Measurements from ENCODE around the gene CPA1.
"Not testable (repeated sequence)": the region's sequence is repeated elsewhere in the genome, so short reads cannot be mapped to it uniquely, and the experiment has no call there.

CPA1 gene

DNA sequence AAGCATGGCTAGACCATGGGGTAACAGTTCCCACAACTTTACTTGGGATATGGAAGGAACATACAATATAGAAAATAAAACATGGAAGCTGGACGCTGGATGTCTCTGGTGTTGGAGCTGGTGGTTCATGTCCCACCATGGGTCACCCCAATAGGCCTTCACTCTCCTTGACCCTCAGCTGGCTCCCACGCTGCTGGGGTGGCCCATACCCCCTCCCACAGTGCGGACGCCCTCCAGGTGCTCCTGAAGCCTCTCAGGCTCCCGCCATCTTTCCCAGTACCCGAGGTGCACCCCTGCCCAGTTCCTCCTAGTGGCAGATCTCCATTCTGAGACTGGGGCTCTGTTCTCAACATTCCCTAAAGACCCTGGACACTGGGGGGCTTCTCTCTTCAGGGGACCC lies 5.8 kb upstream of the CPA1 start:
- no peak for DNase-seq

DNA sequence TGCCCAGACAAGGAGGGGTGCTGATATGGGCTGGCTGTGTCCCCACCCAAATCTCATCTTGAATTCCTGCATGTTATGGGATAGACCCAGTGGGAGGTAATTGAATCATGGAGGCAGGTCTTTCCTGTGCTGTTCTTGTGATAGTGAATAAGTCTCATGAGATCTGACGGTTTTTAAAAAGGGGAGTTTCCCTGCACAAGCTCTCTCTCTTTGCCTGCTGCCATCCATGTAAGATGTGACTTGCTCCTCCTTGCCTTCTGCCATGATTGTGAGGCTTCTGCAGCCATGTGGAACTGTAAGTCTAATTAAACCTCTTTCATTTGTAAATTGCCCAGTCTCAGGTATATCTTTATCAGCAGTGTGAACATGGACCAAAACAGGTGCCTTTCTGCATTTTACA lies 3.8 kb upstream of the CPA1 start:
- DNase-seq = not testable (repeated sequence)

DNA sequence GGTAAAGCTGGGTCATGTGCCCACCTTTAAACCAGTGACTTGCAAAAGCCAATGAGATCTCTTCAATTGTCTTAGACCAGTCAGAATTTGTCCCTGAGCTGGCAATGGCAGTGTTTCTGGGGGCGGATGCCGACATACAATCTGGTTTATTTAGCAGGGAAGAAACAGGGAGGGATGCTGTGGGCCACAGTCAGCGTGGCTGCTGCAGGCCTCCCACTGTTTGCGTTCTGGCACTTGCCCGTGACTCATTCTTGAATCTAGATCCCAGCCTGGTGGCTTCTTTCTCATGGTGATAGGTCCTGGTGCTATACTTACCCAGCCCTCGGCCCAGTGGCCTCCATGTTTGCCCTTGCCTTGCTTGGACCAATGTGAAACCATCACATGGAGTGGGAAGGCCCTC lies 3.1 kb upstream of the CPA1 start:
- DNase-seq = no peak

GRCh38 chr7:130379019-130379418 lies 1.3 kb upstream of the CPA1 start:
- no peak for DNase-seq

GRCh38 chr7:130379532-130379920 lies 768 bp upstream of the CPA1 start:
- DNase-seq = no peak

- no peak for DNase-seq
Measured at GRCh38 chr7:130380861-130381455, 664 bp downstream of the CPA1 start.

- DNase-seq = no peak
Measured at GRCh38 chr7:130381468-130382312, 1.4 kb downstream of the CPA1 start.

- DNase-seq = no peak
Measured at GRCh38 chr7:130383187-130383980, 3.1 kb downstream of the CPA1 start.

DNA sequence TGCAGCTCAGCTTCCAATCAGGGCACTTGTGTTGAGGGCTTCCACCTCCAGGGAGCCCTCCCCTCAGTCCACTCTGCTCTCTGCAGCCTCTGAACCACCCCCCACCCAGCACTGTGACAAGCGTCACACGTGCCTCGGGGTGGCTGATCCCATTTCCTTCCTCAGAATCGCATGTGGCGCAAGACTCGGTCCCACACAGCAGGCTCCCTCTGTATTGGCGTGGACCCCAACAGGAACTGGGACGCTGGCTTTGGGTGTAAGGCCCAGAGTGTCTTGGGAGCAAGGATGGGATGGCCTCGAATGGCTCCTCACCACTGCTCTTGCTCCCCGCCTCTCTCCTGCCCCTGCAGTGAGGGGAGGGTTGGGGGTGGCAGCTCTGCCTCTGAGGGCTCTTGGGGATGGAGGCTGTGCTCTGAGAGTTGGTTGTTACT lies 4.1 kb downstream of the CPA1 start:
- DNase-seq = no peak

DNA sequence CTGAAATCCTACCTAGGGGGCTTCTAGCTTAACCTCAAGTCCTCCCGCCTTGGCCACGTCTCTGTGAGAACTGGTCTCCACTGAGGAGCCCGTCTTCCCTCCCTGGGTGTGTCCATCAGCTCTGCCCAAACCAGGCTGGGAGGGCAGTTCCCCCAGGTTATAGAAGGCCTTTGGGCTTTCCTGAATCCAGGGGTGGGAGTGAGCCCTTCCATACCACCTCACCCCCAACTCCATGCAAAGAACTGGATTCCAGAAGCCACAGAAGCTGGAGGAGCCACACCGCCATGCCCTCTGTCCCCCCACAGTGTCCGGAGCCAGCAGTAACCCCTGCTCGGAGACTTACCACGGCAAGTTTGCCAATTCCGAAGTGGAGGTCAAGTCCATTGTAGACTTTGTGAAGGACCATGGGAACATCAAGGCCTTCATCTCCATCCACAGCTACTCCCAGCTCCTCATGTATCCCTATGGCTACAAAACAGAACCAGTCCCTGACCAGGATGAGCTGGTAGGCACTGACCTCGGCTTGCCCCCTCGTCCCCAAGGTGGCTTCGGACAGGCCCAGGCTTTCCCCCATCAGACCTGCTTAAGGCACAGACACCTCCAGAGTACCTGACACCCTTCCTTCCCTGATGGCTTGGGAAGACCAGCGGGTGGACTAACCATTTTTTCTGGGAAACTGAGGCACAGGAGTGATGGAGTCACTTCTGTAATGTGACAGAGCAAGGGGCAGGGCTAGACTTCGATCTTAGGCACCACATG lies 4.7 kb downstream of the CPA1 start:
- no peak for DNase-seq

GRCh38 chr7:130385600-130386066 lies 5.3 kb downstream of the CPA1 start:
- no peak for DNase-seq

GRCh38 chr7:130386876-130387275 lies 6.6 kb downstream of the CPA1 start:
- no peak for DNase-seq

GRCh38 chr7:130387306-130387627 lies 7.0 kb downstream of the CPA1 start:
- no peak for DNase-seq

DNA sequence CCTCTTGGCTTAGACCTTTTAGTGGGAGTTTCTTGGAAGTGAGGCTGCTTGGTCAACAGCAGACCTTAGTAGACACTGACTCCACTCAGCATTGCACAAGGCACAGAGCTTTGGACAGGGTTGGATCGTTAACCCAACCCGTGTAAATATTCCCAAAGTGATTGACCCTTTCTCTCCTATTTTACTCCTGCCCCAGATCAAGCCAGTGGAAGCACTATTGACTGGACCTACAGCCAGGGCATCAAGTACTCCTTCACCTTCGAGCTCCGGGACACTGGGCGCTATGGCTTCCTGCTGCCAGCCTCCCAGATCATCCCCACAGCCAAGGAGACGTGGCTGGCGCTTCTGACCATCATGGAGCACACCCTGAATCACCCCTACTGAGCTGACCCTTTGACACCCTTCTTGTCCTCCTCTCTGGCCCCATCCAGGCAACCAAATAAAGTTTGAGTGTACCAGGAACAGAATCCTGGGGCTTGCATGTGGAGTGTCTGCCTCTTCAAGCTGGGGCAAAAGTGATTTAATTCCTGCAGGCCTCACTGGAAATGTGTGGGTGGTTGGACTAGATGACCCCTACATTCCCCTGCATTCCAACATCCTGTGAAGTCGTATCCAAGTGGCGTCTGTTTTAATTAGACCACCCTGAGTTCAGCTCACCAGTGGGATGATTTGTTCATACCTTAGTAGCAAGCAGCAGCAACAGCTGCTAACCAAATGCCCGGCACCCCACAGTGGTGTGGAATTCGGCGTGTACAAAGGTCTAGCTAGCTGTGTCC lies 7.5 kb downstream of the CPA1 start:
- no peak for DNase-seq

DNA sequence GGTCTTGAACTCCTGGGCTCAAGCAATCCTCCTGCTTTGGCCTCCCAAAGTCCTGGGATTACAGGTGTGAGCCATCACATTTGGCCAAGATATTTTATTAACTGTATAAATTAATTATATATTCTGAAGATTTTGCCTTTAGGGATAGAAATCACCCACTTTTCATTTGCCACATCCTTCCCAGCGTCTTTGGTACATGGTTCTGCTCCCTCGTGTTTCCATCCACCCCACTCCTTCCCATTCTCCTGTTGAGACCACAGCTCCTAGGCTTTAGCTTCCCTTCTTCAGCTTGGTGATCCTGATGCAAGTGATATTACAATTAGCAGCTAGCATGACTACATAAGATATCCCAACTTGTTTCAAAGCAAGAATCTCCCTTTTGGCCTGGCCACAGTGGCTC lies 8.4 kb downstream of the CPA1 start:
- DNase-seq = no peak

DNA sequence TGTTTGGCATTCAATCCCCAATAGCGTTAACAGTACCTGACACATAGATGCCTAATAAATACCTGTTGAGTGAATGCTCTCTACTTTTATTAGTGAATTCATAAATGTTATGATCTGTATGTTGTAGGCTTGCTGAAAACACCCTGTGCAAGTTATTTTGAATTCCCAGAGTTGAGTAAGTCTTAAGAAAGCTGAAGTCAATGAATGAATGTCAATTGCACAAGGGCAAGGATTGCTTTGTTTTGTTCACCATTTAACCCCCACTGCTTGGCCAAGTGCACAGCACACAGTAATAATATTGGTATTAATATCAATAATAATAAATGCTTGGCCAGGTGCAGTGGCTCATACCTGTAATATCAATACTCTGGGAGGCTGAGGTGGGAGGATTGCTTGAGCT lies 10.2 kb downstream of the CPA1 start:
- no peak for DNase-seq

DNA sequence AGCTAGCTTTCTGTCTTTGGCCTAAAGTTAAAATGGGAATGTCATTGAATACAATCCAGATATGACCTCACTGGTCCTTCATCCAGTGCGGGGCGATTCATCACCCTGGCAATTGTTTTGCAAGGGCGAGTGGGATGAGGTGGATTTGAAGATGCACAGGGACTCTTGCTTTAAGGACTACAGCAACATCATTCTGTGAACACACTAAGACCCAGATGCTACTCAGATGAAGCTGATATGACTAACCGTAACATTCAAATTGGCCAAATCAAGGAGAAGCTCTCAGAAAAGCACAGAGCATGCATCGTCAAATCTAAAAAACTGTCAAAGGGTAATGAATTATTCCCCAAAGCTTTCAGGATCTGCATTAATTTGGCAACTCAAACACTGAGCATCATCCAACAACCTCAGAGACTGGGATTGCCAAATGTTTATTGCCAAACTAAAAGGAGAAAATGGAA lies 12.8 kb downstream of the CPA1 start:
- DNase-seq = no peak

DNA sequence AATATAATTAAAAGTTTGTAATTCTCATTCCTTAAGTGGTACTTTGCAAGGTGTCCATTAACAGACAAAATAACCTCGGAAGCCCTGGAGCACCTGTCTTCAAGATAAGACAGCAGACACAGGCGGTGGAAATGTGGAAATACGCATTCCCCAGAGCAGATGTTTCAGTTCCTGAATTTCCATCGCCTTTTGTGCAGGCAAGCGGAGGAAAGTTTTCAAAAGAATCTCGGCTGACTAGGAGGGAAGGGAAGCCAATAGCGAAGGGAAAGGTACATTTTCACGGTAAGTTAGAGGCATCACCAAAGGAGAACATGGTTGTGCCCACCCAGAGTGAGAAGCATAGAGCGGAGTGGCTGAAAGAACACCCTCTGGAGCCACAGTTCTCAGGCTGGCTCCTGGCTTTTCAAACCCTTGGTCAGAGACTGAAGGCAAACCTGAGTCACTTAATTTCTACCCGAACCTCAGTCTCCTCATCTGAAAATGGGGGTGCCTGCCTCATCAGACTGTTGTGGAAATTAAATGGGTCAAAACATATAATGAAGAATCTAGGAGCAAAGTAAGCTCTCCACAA lies 13.6 kb downstream of the CPA1 start:
- DNase-seq = no peak

DNA sequence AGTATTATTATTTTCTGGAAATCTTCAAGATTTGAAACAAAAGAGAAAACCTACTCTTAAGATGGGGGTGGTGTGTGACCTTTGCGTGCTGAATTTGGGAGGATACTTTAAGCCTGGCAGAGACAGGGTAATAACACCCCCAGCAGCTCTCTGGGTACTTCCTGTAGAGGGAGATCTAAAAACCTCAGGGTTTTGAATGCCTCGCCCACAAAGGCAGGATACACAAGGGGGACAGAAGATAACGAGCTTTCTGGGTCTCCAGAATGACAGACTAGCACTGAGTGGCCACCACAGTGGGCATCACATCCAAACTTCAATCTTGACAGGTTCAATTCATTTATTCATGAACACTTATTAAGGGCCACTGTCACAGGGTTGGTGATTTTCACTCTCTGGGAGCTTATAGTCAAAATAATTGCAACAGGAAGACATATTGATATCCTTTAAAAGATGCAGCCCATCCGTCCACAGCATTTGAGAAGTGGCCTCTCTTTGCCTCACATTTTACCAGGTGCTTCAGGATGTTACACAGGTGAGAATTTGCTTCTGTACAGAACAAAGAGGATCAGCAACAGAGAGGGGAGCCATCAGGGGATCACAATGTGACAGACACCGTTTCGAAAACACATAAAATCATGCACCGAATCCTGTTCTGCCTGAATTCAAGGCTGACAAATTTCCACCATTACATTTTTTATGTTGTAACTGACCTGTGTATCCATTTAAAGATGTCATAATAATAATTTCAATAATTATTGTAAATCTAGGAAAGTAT lies 14.3 kb downstream of the CPA1 start:
- peak; percentile 71 for DNase-seq

- DNase-seq = no peak
Measured at GRCh38 chr7:130395421-130395820, 15.1 kb downstream of the CPA1 start.

GRCh38 chr7:130396109-130396508 lies 15.8 kb downstream of the CPA1 start:
- no peak for DNase-seq

All from GDM1 (cell line).